Activated naive CD8-positive, alpha-beta T cell treated with anti-CD3 and anti-CD28 coated beads for 36 hours (primary cell): ENCODE data around the gene PLCL2. TPM values are rescaled to one million over a fixed set of nuclear protein-coding genes. Genes with fewer than 3 reads are reported as not detected.

Experiments used
- DNase-seq: peaks from one replicate; pipeline ENCODE4 v3.0.0; 2021
- H3K27ac Mint-ChIP-seq: one replicate; pipeline ENCODE4 v1.8.0; 2022; ENCODE audit warnings: mild to moderate bottlenecking, moderate library complexity, mixed read lengths
- H3K27me3 Mint-ChIP-seq: one replicate; pipeline ENCODE4 v1.8.0; 2022; ENCODE audit warnings: mild to moderate bottlenecking, mixed read lengths
- H3K36me3 Mint-ChIP-seq: one replicate; pipeline ENCODE4 v1.8.0; 2021; ENCODE audit warnings: mild to moderate bottlenecking, mixed read lengths
- H3K4me1 Mint-ChIP-seq: one replicate; pipeline ENCODE4 v1.8.0; 2021; ENCODE audit warnings: mixed read lengths
- H3K4me3 Mint-ChIP-seq: one replicate; pipeline ENCODE4 v1.8.0; 2022; ENCODE audit warnings: mild to moderate bottlenecking, moderate library complexity, mixed read lengths
- H3K9me3 Mint-ChIP-seq: one replicate; pipeline ENCODE4 v1.8.0; 2022; ENCODE audit warnings: mixed read lengths
- total RNA-seq, 2 experiments: library from RNA; stranded (reverse); gene quantifications; one replicate each; pipeline ENCODE4 v1.2.3, GENCODE V29; 2021

Gene PLCL2
- total RNA-seq, 2 experiments from 2014 or later = 19.1 to 19.6 TPM

GRCh38 chr3:17007284-17007683 is 122.5 kb downstream of the PLCL2 start:
- Mint-ChIP-seq H3K4me3 (no peak overlapping the region), H3K4me1 (peaks cover 57% of the 10 kb centered on the region), H3K27ac (no peak overlapping the region), H3K36me3 (peaks cover 35% of the 10 kb centered on the region), H3K9me3 (peaks cover 9% of the 10 kb centered on the region), H3K27me3 (no peaks in the 10 kb centered on the region)
- no peak for DNase-seq

GRCh38 chr3:17009826-17010225 is 125.1 kb downstream of the PLCL2 start:
- Mint-ChIP-seq H3K36me3 (peaks cover 27% of the 10 kb centered on the region), H3K9me3 (no peaks in the 10 kb centered on the region), H3K4me3 (no peak overlapping the region), H3K27ac (no peak overlapping the region), H3K27me3 (no peaks in the 10 kb centered on the region), H3K4me1 (peaks cover 45% of the 10 kb centered on the region)
- DNase-seq = no peak

- no peak overlapping the region for H3K27ac Mint-ChIP-seq
- H3K4me3 Mint-ChIP-seq = no peak overlapping the region
- H3K9me3 Mint-ChIP-seq = no peaks in the 10 kb centered on the region
- H3K4me1 Mint-ChIP-seq = peaks cover 37% of the 10 kb centered on the region
- H3K27me3 Mint-ChIP-seq = no peaks in the 10 kb centered on the region
- H3K36me3 Mint-ChIP-seq = peaks cover 38% of the 10 kb centered on the region
- DNase-seq = no peak
Measured at GRCh38 chr3:17011728-17012338, 127.1 kb downstream of the PLCL2 start.

GRCh38 chr3:17013050-17013449 is 128.3 kb downstream of the PLCL2 start:
- Mint-ChIP-seq H3K36me3 (peaks cover 38% of the 10 kb centered on the region), H3K27ac (no peak overlapping the region), H3K9me3 (no peaks in the 10 kb centered on the region), H3K27me3 (no peaks in the 10 kb centered on the region), H3K4me3 (no peak overlapping the region), H3K4me1 (peaks cover 28% of the 10 kb centered on the region)
- DNase-seq = no peak

GRCh38 chr3:17013571-17013970 is 128.8 kb downstream of the PLCL2 start:
- H3K4me3 Mint-ChIP-seq = no peak overlapping the region
- peaks cover 24% of the 10 kb centered on the region for H3K4me1 Mint-ChIP-seq
- H3K27ac Mint-ChIP-seq = no peak overlapping the region
- no peaks in the 10 kb centered on the region for H3K9me3 Mint-ChIP-seq
- DNase-seq = no peak
- no peaks in the 10 kb centered on the region for H3K27me3 Mint-ChIP-seq
- peaks cover 38% of the 10 kb centered on the region for H3K36me3 Mint-ChIP-seq

GRCh38 chr3:17014284-17014683 is 129.5 kb downstream of the PLCL2 start:
- H3K27me3 Mint-ChIP-seq = no peaks in the 10 kb centered on the region
- H3K4me1 Mint-ChIP-seq = peaks cover 21% of the 10 kb centered on the region
- peaks cover 38% of the 10 kb centered on the region for H3K36me3 Mint-ChIP-seq
- no peak overlapping the region for H3K27ac Mint-ChIP-seq
- DNase-seq = no peak
- H3K9me3 Mint-ChIP-seq = no peaks in the 10 kb centered on the region
- no peak overlapping the region for H3K4me3 Mint-ChIP-seq

- DNase-seq = no peak
- Mint-ChIP-seq H3K4me1 (peaks cover 21% of the 10 kb centered on the region), H3K9me3 (no peaks in the 10 kb centered on the region), H3K4me3 (no peak overlapping the region), H3K27me3 (no peaks in the 10 kb centered on the region), H3K36me3 (peaks cover 35% of the 10 kb centered on the region), H3K27ac (no peak overlapping the region)
Measured at GRCh38 chr3:17014709-17015108, 130.0 kb downstream of the PLCL2 start.

- Mint-ChIP-seq H3K27ac (peak overlapping the region; percentile 64), H3K27me3 (no peaks in the 10 kb centered on the region), H3K9me3 (no peaks in the 10 kb centered on the region), H3K36me3 (peaks cover 31% of the 10 kb centered on the region), H3K4me1 (peaks cover 57% of the 10 kb centered on the region), H3K4me3 (no peak overlapping the region)
- no peak for DNase-seq
Measured at GRCh38 chr3:17021614-17022013, 136.9 kb downstream of the PLCL2 start.

- Mint-ChIP-seq H3K4me3 (peak overlapping the region; percentile 38), H3K9me3 (no peaks in the 10 kb centered on the region), H3K27me3 (no peaks in the 10 kb centered on the region), H3K4me1 (peaks cover 63% of the 10 kb centered on the region), H3K27ac (peak overlapping the region; percentile 93), H3K36me3 (peaks cover 31% of the 10 kb centered on the region)
- peak; percentile 63 for DNase-seq
Measured at GRCh38 chr3:17023006-17023664, 138.4 kb downstream of the PLCL2 start.

- Mint-ChIP-seq H3K9me3 (no peaks in the 10 kb centered on the region), H3K36me3 (peaks cover 33% of the 10 kb centered on the region), H3K4me1 (peaks cover 76% of the 10 kb centered on the region), H3K27ac (peak overlapping the region; percentile 61), H3K27me3 (no peaks in the 10 kb centered on the region), H3K4me3 (peak overlapping the region; percentile 30)
- DNase-seq = peak; percentile 66
Measured at GRCh38 chr3:17025594-17026139, 140.9 kb downstream of the PLCL2 start.

GRCh38 chr3:17027318-17027717 is 142.6 kb downstream of the PLCL2 start:
- peaks cover 22% of the 10 kb centered on the region for H3K36me3 Mint-ChIP-seq
- H3K4me3 Mint-ChIP-seq = no peak overlapping the region
- no peak overlapping the region for H3K27ac Mint-ChIP-seq
- H3K4me1 Mint-ChIP-seq = peaks cover 70% of the 10 kb centered on the region
- H3K27me3 Mint-ChIP-seq = no peaks in the 10 kb centered on the region
- no peaks in the 10 kb centered on the region for H3K9me3 Mint-ChIP-seq
- no peak for DNase-seq

GRCh38 chr3:17028363-17028762 is 143.6 kb downstream of the PLCL2 start:
- peaks cover 20% of the 10 kb centered on the region for H3K36me3 Mint-ChIP-seq

GRCh38 chr3:17030438-17030837 is 145.7 kb downstream of the PLCL2 start:
- Mint-ChIP-seq H3K9me3 (no peaks in the 10 kb centered on the region), H3K4me3 (no peak overlapping the region), H3K27ac (no peak overlapping the region), H3K4me1 (peaks cover 69% of the 10 kb centered on the region), H3K36me3 (peaks cover 8% of the 10 kb centered on the region), H3K27me3 (no peaks in the 10 kb centered on the region)
- no peak for DNase-seq

More at GRCh38 chr3:17028363-17028762, 143.6 kb downstream of the PLCL2 start:
- H3K27ac Mint-ChIP-seq = no peak overlapping the region
- no peaks in the 10 kb centered on the region for H3K27me3 Mint-ChIP-seq
- H3K4me1 Mint-ChIP-seq = peaks cover 71% of the 10 kb centered on the region
- H3K9me3 Mint-ChIP-seq = no peaks in the 10 kb centered on the region
- H3K4me3 Mint-ChIP-seq = no peak overlapping the region
- no peak for DNase-seq

- Mint-ChIP-seq H3K36me3 (peaks cover 8% of the 10 kb centered on the region), H3K9me3 (no peaks in the 10 kb centered on the region), H3K4me3 (no peak overlapping the region), H3K4me1 (peaks cover 64% of the 10 kb centered on the region), H3K27me3 (no peaks in the 10 kb centered on the region), H3K27ac (no peak overlapping the region)
- no peak for DNase-seq
Measured at GRCh38 chr3:17030956-17031652, 146.3 kb downstream of the PLCL2 start.

- H3K36me3 Mint-ChIP-seq = peaks cover 11% of the 10 kb centered on the region
- H3K9me3 Mint-ChIP-seq = no peaks in the 10 kb centered on the region
- no peaks in the 10 kb centered on the region for H3K27me3 Mint-ChIP-seq
- H3K27ac Mint-ChIP-seq = peak overlapping the region; percentile 30
- no peak overlapping the region for H3K4me3 Mint-ChIP-seq
- DNase-seq = no peak
- peaks cover 65% of the 10 kb centered on the region for H3K4me1 Mint-ChIP-seq
Measured at GRCh38 chr3:17032407-17033034, 147.8 kb downstream of the PLCL2 start.
